Loucy (cell line): ENCODE data around the gene TEX261.

Experiments used
- H2AFZ ChIP-seq: fragments of 200-600 bp; sonication (generic); 2 replicates; pipeline ENCODE4 v1.6.0; 2016; ENCODE audit warnings: antibody characterized with exemption, mild to moderate bottlenecking, low read length, moderate library complexity
- H3F3A ChIP-seq: fragments of 200-600 bp; 2 replicates; pipeline ENCODE4 v1.6.0; 2016; ENCODE audit warnings: antibody characterized with exemption, low read depth, mild to moderate bottlenecking
- H3K27me3 ChIP-seq: fragments of 200-600 bp; sonication (generic); 2 replicates; pipeline ENCODE4 v1.6.1; 2014; ENCODE audit warnings: low read length, mild to moderate bottlenecking; ENCODE audit not compliant: insufficient read depth, poor library complexity, severe bottlenecking
- H3K36me3 ChIP-seq: fragments of 200-600 bp; sonication (generic); 2 replicates; pipeline ENCODE4 v1.6.1; 2016; ENCODE audit warnings: low read length; ENCODE audit not compliant: insufficient read depth
- H3K4me1 ChIP-seq: fragments of 200-600 bp; sonication (generic); 2 replicates; pipeline ENCODE4 v1.5.1; 2014; ENCODE audit warnings: low read length, mild to moderate bottlenecking; ENCODE audit not compliant: insufficient read depth, poor library complexity, severe bottlenecking
- H3K4me2 ChIP-seq: fragments of 200-600 bp; sonication (generic); 2 replicates; pipeline ENCODE4 v1.6.0; 2014; ENCODE audit warnings: antibody characterized with exemption, low read length, low read depth, mild to moderate bottlenecking; ENCODE audit not compliant: poor library complexity, severe bottlenecking
- H3K4me3 ChIP-seq: fragments of 200-600 bp; sonication (generic); 2 replicates; pipeline ENCODE4 v1.5.1; 2014; ENCODE audit warnings: low read length, mild to moderate bottlenecking, mixed read lengths; ENCODE audit not compliant: poor library complexity, severe bottlenecking
- H3K79me2 ChIP-seq: fragments of 200-600 bp; sonication (generic); 2 replicates; pipeline ENCODE4 v1.6.1; 2014; ENCODE audit warnings: low read length; ENCODE audit not compliant: insufficient read depth
- H3K9ac ChIP-seq: fragments of 200-600 bp; sonication (generic); 2 replicates; pipeline ENCODE4 v1.6.0; 2014; ENCODE audit warnings: mild to moderate bottlenecking, low read depth, low read length, moderate library complexity; ENCODE audit not compliant: poor library complexity, severe bottlenecking
- H3K9me2 ChIP-seq: fragments of 200-600 bp; sonication (generic); replicated peaks from 2 replicates; pipeline ENCODE4 v1.6.1; 2016; ENCODE audit warnings: low read depth, low read length, mixed read lengths
- H3K9me3 ChIP-seq: fragments of 200-600 bp; sonication (generic); 2 replicates; pipeline ENCODE4 v1.6.1; 2014; ENCODE audit warnings: mild to moderate bottlenecking, antibody characterized with exemption, low read length, low read depth; ENCODE audit not compliant: insufficient read depth
- H4K20me1 ChIP-seq: fragments of 200-600 bp; sonication (generic); 2 replicates; pipeline ENCODE4 v1.6.0; 2014; ENCODE audit warnings: antibody characterized with exemption, low read length, mild to moderate bottlenecking; ENCODE audit not compliant: insufficient read depth, poor library complexity, severe bottlenecking
- EZH2phosphoT487 ChIP-seq: fragments of 200-600 bp; IDR thresholded peaks from 2 replicates; pipeline ENCODE4 v1.6.1; 2018; ENCODE audit warnings: antibody characterized with exemption, mild to moderate bottlenecking, moderate library complexity, borderline replicate concordance
- TF ChIP-seq, protein P1 (sequence below): fragments of 200-600 bp; sonication (generic); conservative IDR thresholded peaks from 2 replicates; pipeline ENCODE4 v1.5.1; 2014; ENCODE audit warnings: mild to moderate bottlenecking, antibody characterized with exemption, low read length

Gene TEX261

GRCh38 chr2:70979626-70980025, 15.0 kb downstream of the TEX261 start:
- Histone ChIP-seq H3K4me1 (peaks cover 4% of the 10 kb centered on the region), H3K4me2 (no peak overlapping the region), H3F3A (no peaks in the 10 kb centered on the region), H3K9me3 (no peaks in the 10 kb centered on the region), H4K20me1 (no peaks in the 10 kb centered on the region), H3K9me2 (no peaks in the 10 kb centered on the region), H3K36me3 (no peaks in the 10 kb centered on the region), H3K27me3 (no peaks in the 10 kb centered on the region), H3K9ac (no peak overlapping the region), H3K79me2 (no peaks in the 10 kb centered on the region), H2AFZ (no peak overlapping the region), H3K4me3 (no peak overlapping the region)
- TF ChIP-seq EZH2phosphoT487: no peak
- TF ChIP-seq, protein P1, sequence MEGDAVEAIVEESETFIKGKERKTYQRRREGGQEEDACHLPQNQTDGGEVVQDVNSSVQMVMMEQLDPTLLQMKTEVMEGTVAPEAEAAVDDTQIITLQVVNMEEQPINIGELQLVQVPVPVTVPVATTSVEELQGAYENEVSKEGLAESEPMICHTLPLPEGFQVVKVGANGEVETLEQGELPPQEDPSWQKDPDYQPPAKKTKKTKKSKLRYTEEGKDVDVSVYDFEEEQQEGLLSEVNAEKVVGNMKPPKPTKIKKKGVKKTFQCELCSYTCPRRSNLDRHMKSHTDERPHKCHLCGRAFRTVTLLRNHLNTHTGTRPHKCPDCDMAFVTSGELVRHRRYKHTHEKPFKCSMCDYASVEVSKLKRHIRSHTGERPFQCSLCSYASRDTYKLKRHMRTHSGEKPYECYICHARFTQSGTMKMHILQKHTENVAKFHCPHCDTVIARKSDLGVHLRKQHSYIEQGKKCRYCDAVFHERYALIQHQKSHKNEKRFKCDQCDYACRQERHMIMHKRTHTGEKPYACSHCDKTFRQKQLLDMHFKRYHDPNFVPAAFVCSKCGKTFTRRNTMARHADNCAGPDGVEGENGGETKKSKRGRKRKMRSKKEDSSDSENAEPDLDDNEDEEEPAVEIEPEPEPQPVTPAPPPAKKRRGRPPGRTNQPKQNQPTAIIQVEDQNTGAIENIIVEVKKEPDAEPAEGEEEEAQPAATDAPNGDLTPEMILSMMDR: no peak

DNA sequence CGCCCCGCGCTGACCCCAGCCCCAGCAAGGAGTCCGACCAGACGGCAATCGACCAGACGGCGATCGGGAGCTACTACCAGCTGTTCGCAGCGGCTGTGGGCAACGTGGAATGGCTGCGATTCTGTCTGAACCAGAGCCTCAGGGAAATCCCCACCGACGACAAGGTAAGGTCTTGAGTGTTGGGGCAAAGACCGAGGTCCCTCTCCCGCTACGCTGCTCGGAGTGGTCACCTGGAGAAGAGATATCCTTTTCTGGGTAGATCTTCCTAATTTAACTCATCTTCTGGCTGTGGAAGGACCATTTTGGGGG, 15.5 kb downstream of the TEX261 start:
- H3K27me3 ChIP-seq: no peaks in the 10 kb centered on the region
- no peaks in the 10 kb centered on the region for H3K79me2 ChIP-seq
- peaks cover 4% of the 10 kb centered on the region for H3K4me1 ChIP-seq
- H3F3A ChIP-seq: no peaks in the 10 kb centered on the region
- no peaks in the 10 kb centered on the region for H3K9me3 ChIP-seq
- TF ChIP-seq, protein P1: no peak
- no peak for TF ChIP-seq EZH2phosphoT487
- H2AFZ ChIP-seq: no peak overlapping the region
- no peaks in the 10 kb centered on the region for H4K20me1 ChIP-seq
- no peaks in the 10 kb centered on the region for H3K9me2 ChIP-seq
- H3K4me2 ChIP-seq: no peak overlapping the region
- H3K9ac ChIP-seq: no peak overlapping the region
- no peaks in the 10 kb centered on the region for H3K36me3 ChIP-seq
- no peak overlapping the region for H3K4me3 ChIP-seq

- Histone ChIP-seq H3F3A (no peaks in the 10 kb centered on the region), H4K20me1 (no peaks in the 10 kb centered on the region), H2AFZ (no peak within 1 kb of the TSS), H3K4me3 (peak within 1 kb of the TSS; percentile 84), H3K79me2 (no peaks in the 10 kb centered on the region), H3K9ac (peak within 1 kb of the TSS; percentile 67), H3K27me3 (no peaks in the 10 kb centered on the region), H3K4me2 (peak within 1 kb of the TSS; percentile 61), H3K9me2 (no peaks in the 10 kb centered on the region), H3K4me1 (peaks cover 4% of the 10 kb centered on the region), H3K36me3 (no peaks in the 10 kb centered on the region), H3K9me3 (no peaks in the 10 kb centered on the region)
- TF ChIP-seq, protein P1: no peak
- no peak for TF ChIP-seq EZH2phosphoT487
Observed at GRCh38 chr2:70978341-70979179, 16.1 kb downstream of the TEX261 start, which contains the start of gene ANKRD53. TSS of gene ANKRD53 (plus strand) at chr2:70978630. CDS start at chr2:70978646, 16 bp downstream.
